CD4-positive, alpha-beta T cell treated with Interleukin-15 for 1 hour (primary cell): ENCODE data around the gene L2HGDH.

Source experiments
- DNase-seq: peaks from one replicate; pipeline ENCODE4 v3.0.0-alpha.2; 2020

Gene L2HGDH

GRCh38 chr14:50225974-50226297 is 86.1 kb downstream of the L2HGDH start:
- no peak for DNase-seq

GRCh38 chr14:50225067-50225973 is 86.7 kb downstream of the L2HGDH start:
- DNase-seq, result no peak

DNA sequence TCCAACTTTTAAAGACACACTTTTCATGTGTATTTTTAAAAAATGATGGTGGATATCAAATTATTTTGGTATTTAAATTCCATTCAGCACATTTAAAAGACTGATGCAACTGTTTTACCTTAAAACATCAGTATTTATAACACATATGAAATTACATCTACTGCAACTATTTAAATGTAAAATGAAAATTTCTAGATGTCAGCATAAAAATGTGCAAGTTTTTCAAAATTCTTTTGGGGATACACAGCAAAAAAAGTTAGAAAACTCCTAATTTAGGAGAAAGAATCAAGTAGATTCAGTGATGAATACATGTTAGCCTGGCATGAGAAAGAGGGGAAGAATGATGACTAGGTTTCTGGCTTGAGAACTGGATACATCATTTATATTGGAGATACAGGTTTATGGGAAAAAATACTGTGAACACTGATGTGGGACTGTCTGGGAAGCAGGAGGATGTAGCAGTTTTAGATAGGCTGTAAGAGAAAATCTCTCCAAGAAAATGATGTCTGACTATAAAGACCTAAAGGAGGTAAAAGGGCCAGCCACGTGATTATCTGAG is 89.9 kb downstream of the L2HGDH start:
- no peak for DNase-seq

- DNase-seq, result no peak
These were observed 93.5 kb downstream of the L2HGDH start for GRCh38 chr14:50218501-50218900.

DNA sequence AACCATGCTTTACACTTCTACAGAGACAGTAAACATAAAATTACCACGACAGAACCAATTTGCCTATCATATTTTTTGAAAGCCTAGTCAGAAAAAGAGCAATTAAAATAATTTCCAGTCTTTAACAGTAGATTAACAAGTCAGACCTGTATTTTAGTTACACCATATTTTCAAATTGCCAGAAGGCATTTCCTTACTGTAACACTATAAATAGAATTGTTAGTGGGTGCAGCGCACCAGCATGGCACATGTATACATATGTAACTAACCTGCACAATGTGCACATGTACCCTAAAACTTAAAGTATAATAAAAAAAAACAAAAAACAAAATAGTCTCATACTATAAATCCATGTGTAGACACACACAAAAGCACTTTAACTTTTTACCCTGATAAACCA is 96.6 kb downstream of the L2HGDH start:
- no peak for DNase-seq

- DNase-seq, result no peak
These were observed 98.2 kb downstream of the L2HGDH start for GRCh38 chr14:50213795-50214194.

DNA sequence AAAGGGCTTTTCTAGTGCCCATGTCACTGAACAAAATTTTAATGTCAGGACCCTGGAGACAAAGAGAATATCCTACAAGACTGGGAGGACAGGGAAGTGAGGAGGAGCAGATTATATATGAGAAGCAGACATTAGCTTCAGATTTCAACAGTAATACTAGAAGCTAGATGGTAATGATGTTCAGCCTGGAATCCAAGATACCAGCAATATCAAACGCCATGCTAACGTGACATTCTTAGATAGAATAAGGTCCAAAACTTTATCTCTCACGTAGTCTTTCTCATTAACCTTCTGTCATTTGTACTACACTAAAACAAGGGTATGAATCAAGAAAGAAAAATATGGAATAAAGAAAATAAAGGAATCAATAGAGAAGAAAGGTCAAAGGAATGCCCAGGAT is 99.3 kb downstream of the L2HGDH start:
- DNase-seq, result no peak

- DNase-seq, result no peak
These were observed 102.0 kb downstream of the L2HGDH start for GRCh38 chr14:50210074-50210473.

- no peak for DNase-seq
These were observed 113.5 kb downstream of the L2HGDH start for GRCh38 chr14:50198499-50198898.

GRCh38 chr14:50191499-50191898 is 120.5 kb downstream of the L2HGDH start:
- no peak for DNase-seq
